ENCODE data around the gene DAPK1.

DNA sequence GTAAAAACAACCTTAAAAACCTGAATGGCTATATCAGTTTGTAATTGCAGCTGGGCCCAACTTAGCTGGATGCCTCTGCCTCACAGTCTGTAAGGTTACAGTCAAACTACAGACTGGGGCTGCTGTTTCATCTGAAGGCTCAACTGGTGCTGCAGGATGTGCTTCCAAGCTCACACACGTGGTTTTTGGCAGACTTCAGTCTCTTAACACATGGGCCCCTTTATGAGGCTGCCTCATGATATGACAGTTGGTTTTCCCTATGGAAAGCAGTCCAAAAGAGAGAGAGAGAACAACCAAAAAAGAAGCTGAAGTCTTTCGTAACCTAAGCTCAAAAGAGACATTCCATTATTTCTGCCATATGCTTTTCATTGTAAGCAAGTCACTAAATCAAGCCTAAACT, 255.6 kb downstream of the DAPK1 start:
- TF ChIP-seq CTCF (IDR thresholded peaks at IDR 0.05; ENCODE audit: borderline replicate concordance, extremely low read depth, low read length, poor library complexity, severe bottlenecking) (no peak), EZH2 (IDR thresholded peaks at IDR 0.05; ENCODE audit: borderline replicate concordance, low read depth, low read length, severe bottlenecking) (no peak)

Data from DND-41 (cell line).